GM12875 (cell line): ENCODE measurements around the gene POLR2B.

Experiments used
- H3K4me3 ChIP-seq: one replicate; pipeline ENCODE4 v1.5.1; 2011; ENCODE audit warnings: low read depth, low read length, control low read depth
- CTCF ChIP-seq: IDR thresholded peaks from 2 replicates; pipeline ENCODE4 v1.5.1; 2011; ENCODE audit warnings: low read depth, mild to moderate bottlenecking, control low read depth, inconsistent platforms, low read length, moderate library complexity, borderline replicate concordance; ENCODE audit not compliant: insufficient read depth

POLR2B gene

DNA sequence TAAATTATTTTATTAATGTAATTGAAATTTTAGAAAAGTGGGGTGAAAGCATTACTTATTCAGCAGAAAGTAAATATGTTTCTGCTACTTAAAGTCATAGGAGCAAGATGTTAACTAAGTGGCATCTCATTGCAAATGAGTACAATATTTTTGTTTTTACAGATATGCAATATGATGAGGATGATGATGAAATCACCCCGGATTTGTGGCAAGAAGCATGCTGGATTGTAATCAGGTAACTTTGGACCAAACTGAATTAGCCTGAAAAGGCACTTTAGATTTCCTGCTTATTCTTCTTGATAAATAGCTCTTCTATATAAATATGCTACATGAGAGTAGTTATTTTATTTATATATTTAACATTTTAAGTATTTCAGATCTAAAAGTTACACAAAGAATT is 7.5 kb downstream of the POLR2B start:
- H3K4me3 ChIP-seq, result no peak overlapping the region
- no peak for TF ChIP-seq CTCF

DNA sequence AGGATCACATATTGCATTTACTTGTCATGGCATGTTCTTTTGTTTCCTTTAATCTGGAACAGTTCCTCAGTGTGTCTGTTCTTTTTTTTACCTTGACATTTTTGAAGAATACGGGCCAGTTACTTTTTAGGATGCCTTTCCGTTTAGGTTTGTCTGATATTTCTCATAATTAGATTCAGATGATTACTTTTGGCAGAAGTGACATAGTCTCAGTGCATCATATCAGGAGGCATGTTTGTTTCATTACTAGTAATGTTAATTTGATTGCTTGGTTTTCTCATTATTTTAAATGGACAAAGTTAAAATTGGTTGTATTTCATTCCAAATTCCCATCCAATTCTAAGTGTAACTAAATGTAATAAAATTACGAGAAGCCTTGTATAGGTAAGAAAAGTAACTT is 8.3 kb downstream of the POLR2B start:
- no peak for TF ChIP-seq CTCF
- H3K4me3 ChIP-seq, result no peak overlapping the region

DNA sequence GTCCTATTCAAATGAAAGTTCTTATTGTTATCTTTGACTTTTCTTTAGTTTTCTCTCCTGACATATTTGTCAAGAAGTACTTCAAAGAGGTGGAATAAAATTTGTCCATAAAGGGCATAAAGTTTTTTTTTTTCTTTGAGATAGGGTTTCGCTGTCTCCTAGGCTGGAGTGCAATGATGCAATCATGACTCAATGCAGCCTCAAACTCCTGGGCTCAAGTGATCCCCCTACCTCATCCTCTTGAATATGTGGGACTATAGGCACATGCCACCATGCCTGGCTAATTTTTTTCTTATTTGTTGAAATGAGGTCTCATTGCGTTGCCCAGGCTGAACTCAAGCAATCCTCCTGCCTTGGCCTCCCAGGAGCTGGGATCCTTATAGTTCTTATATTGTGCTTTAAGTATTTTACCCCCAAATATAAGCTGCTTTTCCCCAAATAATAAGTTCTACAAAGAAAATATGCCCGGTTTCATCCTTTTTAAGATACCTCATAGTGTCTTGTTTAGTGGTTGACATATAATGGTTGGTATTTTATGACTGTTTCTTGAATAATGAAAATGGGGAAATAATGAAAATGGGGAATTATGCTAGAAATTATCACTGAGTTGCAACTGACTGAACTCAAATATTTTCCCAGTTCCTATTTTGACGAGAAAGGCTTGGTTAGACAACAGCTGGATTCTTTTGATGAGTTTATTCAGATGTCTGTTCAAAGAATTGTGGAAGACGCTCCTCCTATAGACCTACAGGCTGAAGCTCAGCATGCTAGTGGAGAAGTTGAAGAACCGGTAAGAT is 11.6 kb downstream of the POLR2B start:
- no peak for TF ChIP-seq CTCF
- H3K4me3 ChIP-seq, result no peak overlapping the region

GRCh38 chr4:56995525-56995924 is 16.8 kb downstream of the POLR2B start:
- TF ChIP-seq CTCF, result no peak
- no peak overlapping the region for H3K4me3 ChIP-seq

- no peak overlapping the region for H3K4me3 ChIP-seq
- no peak for TF ChIP-seq CTCF
These were observed 21.1 kb downstream of the POLR2B start for GRCh38 chr4:56999751-57000150.

- H3K4me3 ChIP-seq, result no peak overlapping the region
- TF ChIP-seq CTCF, result no peak
These were observed 34.9 kb downstream of the POLR2B start for GRCh38 chr4:57013543-57014120.

GRCh38 chr4:57018980-57019379 is 40.3 kb downstream of the POLR2B start:
- no peak for TF ChIP-seq CTCF

More at GRCh38 chr4:57018980-57019379, 40.3 kb downstream of the POLR2B start:
- H3K4me3 ChIP-seq, result no peak overlapping the region
